Mammary epithelial cell (primary cell): ENCODE results near the gene CAGE1.
"Not testable (repeated sequence)": the region's sequence is repeated elsewhere in the genome, so short reads cannot be mapped to it uniquely, and the experiment has no call there.

Experiments
- EZH2 ChIP-seq: IDR thresholded peaks from 2 replicates; pipeline ENCODE4 v1.6.1; 2012; ENCODE audit warnings: low read length, inconsistent platforms, borderline replicate concordance
- TF ChIP-seq, protein P1 (sequence below), 2 donors: IDR thresholded peaks in 1 of 2; conservative IDR thresholded peaks in 1 of 2; 2 replicates each; pipeline ENCODE4 v1.5.1; 2011 to 2012; ENCODE audit warnings: inconsistent platforms in 2 of 2, low read length in 2 of 2, mild to moderate bottlenecking in 2 of 2, control low read depth in 1 of 2, low read depth in 1 of 2; ENCODE audit not compliant: insufficient read depth in 1 of 2; ENCODE audit errors: extremely low read depth in 1 of 2

- TF ChIP-seq, protein P1, sequence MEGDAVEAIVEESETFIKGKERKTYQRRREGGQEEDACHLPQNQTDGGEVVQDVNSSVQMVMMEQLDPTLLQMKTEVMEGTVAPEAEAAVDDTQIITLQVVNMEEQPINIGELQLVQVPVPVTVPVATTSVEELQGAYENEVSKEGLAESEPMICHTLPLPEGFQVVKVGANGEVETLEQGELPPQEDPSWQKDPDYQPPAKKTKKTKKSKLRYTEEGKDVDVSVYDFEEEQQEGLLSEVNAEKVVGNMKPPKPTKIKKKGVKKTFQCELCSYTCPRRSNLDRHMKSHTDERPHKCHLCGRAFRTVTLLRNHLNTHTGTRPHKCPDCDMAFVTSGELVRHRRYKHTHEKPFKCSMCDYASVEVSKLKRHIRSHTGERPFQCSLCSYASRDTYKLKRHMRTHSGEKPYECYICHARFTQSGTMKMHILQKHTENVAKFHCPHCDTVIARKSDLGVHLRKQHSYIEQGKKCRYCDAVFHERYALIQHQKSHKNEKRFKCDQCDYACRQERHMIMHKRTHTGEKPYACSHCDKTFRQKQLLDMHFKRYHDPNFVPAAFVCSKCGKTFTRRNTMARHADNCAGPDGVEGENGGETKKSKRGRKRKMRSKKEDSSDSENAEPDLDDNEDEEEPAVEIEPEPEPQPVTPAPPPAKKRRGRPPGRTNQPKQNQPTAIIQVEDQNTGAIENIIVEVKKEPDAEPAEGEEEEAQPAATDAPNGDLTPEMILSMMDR (conservative IDR thresholded peaks at IDR 0.05 in 1 of 2, IDR thresholded peaks at IDR 0.05 in 1 of 2; ENCODE audit: extremely low read depth in 1 of 2, insufficient read depth in 1 of 2, low read depth in 1 of 2, low read length in 2 of 2): peak; percentile 11 to 24
- TF ChIP-seq EZH2: not testable (repeated sequence)
Measured at GRCh38 chr6:7339007-7339732, 50.4 kb downstream of the CAGE1 start.
